Endothelial cell of umbilical vein (primary cell): ENCODE measurements around the gene OTUD7B. TPM values are rescaled to one million over a fixed set of nuclear protein-coding genes. Genes with fewer than 3 reads are reported as not detected.

ENCODE experiments used
- BruUV-seq: library from RNA; stranded (reverse); fragments of 400-500 nt; replicated peaks from 2 replicates; lab custom pipeline; 2021; lab: Mats Ljungman, UMichigan
- CTCF ChIA-PET: fragments of 300-600, 350-600 bp; sonication (Branson Sonifier 250); formaldehyde crosslinking; loops from one replicate; lab custom pipeline; 2021; ENCODE audit warnings: antibody characterized with exemption, inconsistent platforms; lab: Charles Lee
- POLR2A ChIA-PET: fragments of 300-600, 350-600 bp; sonication (Branson Sonifier 250); formaldehyde crosslinking; loops from one replicate; lab custom pipeline; 2021; ENCODE audit warnings: antibody characterized with exemption, inconsistent platforms; lab: Charles Lee
- DNase-seq: peaks from one replicate; pipeline ENCODE4 v3.0.0-alpha.2; 2011; ENCODE audit warnings: low read depth, low spot score
- FAIRE-seq: peaks from 2 replicates; lab custom pipeline; 2011; peaks lifted over from hg19 to GRCh38; lab: Jason Lieb, UNC
- H2AFZ ChIP-seq: 2 replicates; pipeline ENCODE4 v1.6.0; 2012; ENCODE audit warnings: low read depth, low read length, control low read depth, inconsistent platforms
- H3K27ac ChIP-seq: 2 replicates; pipeline ENCODE4 v1.5.1; 2011; ENCODE audit warnings: low read depth, mild to moderate bottlenecking, control low read depth, low read length, moderate library complexity; ENCODE audit not compliant: insufficient read depth
- H3K27me3 ChIP-seq, 2 experiments: 2 replicates each; pipeline versions ENCODE4 v1.6.0 to v1.6.1; 2011; ENCODE audit warnings: low read length in 2 of 2, mixed read lengths in 1 of 2; ENCODE audit not compliant: control insufficient read depth in 2 of 2, insufficient read depth in 2 of 2
- H3K36me3 ChIP-seq, 2 experiments: 2 replicates in 1 of 2; 3 replicates in 1 of 2; pipeline ENCODE4 v1.5.1; 2011; ENCODE audit warnings: low read length in 2 of 2, mild to moderate bottlenecking in 1 of 2, moderate library complexity in 1 of 2; ENCODE audit not compliant: control insufficient read depth in 2 of 2, insufficient read depth in 2 of 2; ENCODE audit errors: extremely low read depth in 1 of 2
- H3K4me1 ChIP-seq: 3 replicates; pipeline ENCODE4 v1.5.1; 2011; ENCODE audit warnings: mild to moderate bottlenecking, low read length; ENCODE audit not compliant: control insufficient read depth, insufficient read depth; ENCODE audit errors: extremely low read depth
- H3K4me2 ChIP-seq: 2 replicates; pipeline ENCODE4 v1.6.1; 2011; ENCODE audit warnings: low read length, control low read depth, mixed read lengths; ENCODE audit not compliant: insufficient read depth
- H3K4me3 ChIP-seq, 3 experiments: fragments of 200-600 bp in 1 of 3; sonication (generic), shearing (Covaris generic) in 1 of 3; replicated peaks in 1 of 3; 2 replicates each; pipeline ENCODE4 v1.5.1; 2011 to 2016; ENCODE audit warnings: control low read depth in 3 of 3, low read length in 3 of 3, mild to moderate bottlenecking in 2 of 3, inconsistent platforms in 1 of 3, low read depth in 1 of 3, moderate library complexity in 1 of 3; ENCODE audit not compliant: insufficient read depth in 1 of 3
- H3K79me2 ChIP-seq: 2 replicates; pipeline ENCODE4 v1.6.0; 2012; ENCODE audit warnings: low read length, inconsistent platforms; ENCODE audit not compliant: control insufficient read depth, insufficient read depth
- H3K9ac ChIP-seq: replicated peaks from 2 replicates; pipeline ENCODE3; 2011; ENCODE audit warnings: low read length, control low read depth; ENCODE audit not compliant: insufficient read depth; ENCODE audit errors: extremely low read depth
- H3K9me1 ChIP-seq: replicated peaks from 3 replicates; pipeline ENCODE4 v1.6.0; 2011; ENCODE audit warnings: mild to moderate bottlenecking, low read length; ENCODE audit not compliant: control insufficient read depth, insufficient read depth; ENCODE audit errors: extremely low read depth
- H3K9me3 ChIP-seq: replicated peaks from 2 replicates; pipeline ENCODE4 v1.5.1; 2012; ENCODE audit warnings: low read length, inconsistent platforms; ENCODE audit not compliant: control insufficient read depth, insufficient read depth
- H4K20me1 ChIP-seq: replicated peaks from 2 replicates; pipeline ENCODE3; 2011; ENCODE audit warnings: mild to moderate bottlenecking, low read length; ENCODE audit not compliant: control insufficient read depth, insufficient read depth; ENCODE audit errors: extremely low read depth
- CTCF ChIP-seq, 2 donors: IDR thresholded peaks; 1 replicate in 1 of 2; 2 replicates in 1 of 2; pipeline ENCODE4 v1.5.1; 2011; ENCODE audit warnings: low read length in 2 of 2, mild to moderate bottlenecking in 2 of 2, moderate library complexity in 2 of 2, control low read depth in 1 of 2, inconsistent platforms in 1 of 2, low read depth in 1 of 2; ENCODE audit not compliant: insufficient read depth in 1 of 2; ENCODE audit errors: extremely low read depth in 1 of 2
- EZH2 ChIP-seq: IDR thresholded peaks from 2 replicates; pipeline ENCODE4 v1.6.1; 2012; ENCODE audit warnings: borderline replicate concordance, low read depth, mild to moderate bottlenecking, moderate library complexity, low read length, inconsistent platforms; ENCODE audit not compliant: severe bottlenecking
- FOS ChIP-seq: IDR thresholded peaks from 2 replicates; pipeline ENCODE4 v1.6.1; 2011; ENCODE audit warnings: mild to moderate bottlenecking, low read length, moderate library complexity, borderline replicate concordance; ENCODE audit not compliant: insufficient read depth
- GATA2 ChIP-seq: IDR thresholded peaks from 2 replicates; pipeline ENCODE4 v1.7.0; 2011; ENCODE audit warnings: low read depth, mild to moderate bottlenecking, moderate library complexity, mixed read lengths, low read length; ENCODE audit not compliant: insufficient read length, insufficient read depth
- JUN ChIP-seq: IDR thresholded peaks from 2 replicates; pipeline ENCODE4 v1.6.1; 2011; ENCODE audit warnings: borderline replicate concordance, low read depth; ENCODE audit not compliant: insufficient read length, insufficient read depth
- MAX ChIP-seq: IDR thresholded peaks from 2 replicates; pipeline ENCODE4 v1.6.1; 2011; ENCODE audit not compliant: insufficient read depth, insufficient read length
- MYC ChIP-seq: IDR thresholded peaks from one replicate; pipeline ENCODE4 v1.6.1; 2011; ENCODE audit warnings: mild to moderate bottlenecking, low read depth, low read length
- POLR2A ChIP-seq: IDR thresholded peaks from 2 replicates; pipeline ENCODE4 v1.6.1; 2012; ENCODE audit warnings: low read depth, mild to moderate bottlenecking, control low read depth, low read length
- POLR2AphosphoS5 ChIP-seq: IDR thresholded peaks from 2 replicates; pipeline ENCODE4 v1.6.1; 2012; ENCODE audit warnings: low read depth, mild to moderate bottlenecking, control low read depth, low read length, moderate library complexity; ENCODE audit not compliant: insufficient read depth
- dilution Hi-C: fragments of 300-500 bp; cut with MboI; formaldehyde crosslinking; loops from one replicate; pipeline ENCODE4 v1.15.0; 2019; ENCODE audit warnings: low sequenced_read_pairs; ENCODE audit not compliant: extremely low pct_ligation_motif_present
- intact Hi-C: fragments of 100-400 bp; cut with micrococcal nuclease; formaldehyde crosslinking; loops from one replicate; pipeline ENCODE4 v1.10.0; 2022
- polyA plus RNA-seq, 4 experiments: library from polyadenylated mRNA; depleted of rRNA in 3 of 4; stranded (reverse) in 3 of 4; unstranded in 1 of 4; fragments of >200 nt; gene quantifications; 2 replicates each; pipeline versions ENCODE4 v1.2.1 to v1.2.3, GENCODE V29; 2011 to 2012; ENCODE audit warnings: missing spikeins in 1 of 4
- total RNA-seq: library from RNA; stranded (reverse); gene quantifications from 2 replicates; pipeline ENCODE4 v1.2.3, GENCODE V29; 2021

OTUD7B gene
- total and polyA plus RNA-seq, 2 donors (not counting 3 experiments of a cell fraction or from before 2014, with no cell fraction given), result 4.3 to 22.8 TPM

- Histone ChIP-seq H3K9me3 (no peaks in the 10 kb centered on the region), H3K9me1 (no peaks in the 10 kb centered on the region), H3K4me3 (no peak overlapping the region), H3K36me3 (peaks cover 2 to 7% of the 10 kb centered on the region in 2 experiments), H3K9ac (no peak overlapping the region), H3K4me1 (peaks cover 9% of the 10 kb centered on the region), H3K4me2 (no peak overlapping the region), H4K20me1 (peaks cover 5% of the 10 kb centered on the region), H2AFZ (no peak overlapping the region), H3K27me3 (no peaks in the 10 kb centered on the region), H3K27ac (no peak overlapping the region), H3K79me2 (peaks cover 21% of the 10 kb centered on the region)
- BruUV-seq, result no TSS peak
- TF ChIP-seq MAX (no peak), POLR2A (no peak), FOS (no peak), EZH2 (no peak), JUN (no peak), GATA2 (no peak), MYC (no peak), POLR2AphosphoS5 (no peak), CTCF (IDR thresholded peaks at IDR 0.05; ENCODE audit: extremely low read depth in 1 of 2, insufficient read depth in 1 of 2, low read depth in 1 of 2, low read length in 2 of 2) (no peak)
- FAIRE-seq, result no peak
- dilution Hi-C loops (no loop called here), intact Hi-C loops (no loop called here)
- CTCF ChIA-PET, result interaction anchor here (0.6 kb wide), 1 partner anchor 73 kb away, joined by 4 read pairs; no protein-coding TSS in a partner anchor
- POLR2A ChIA-PET, result no interaction called here
- no peak for DNase-seq
These were observed 33.2 kb downstream of the OTUD7B start for GRCh38 chr1:149977345-149977744.
